K562 (cell line): ENCODE measurements around the gene FOXO3. TPM values are rescaled to one million over a fixed set of nuclear protein-coding genes. Genes with fewer than 3 reads are reported as not detected.

Experiments used
- ATAC-seq: fragments of 200-7000 bp; cut with Tn5 transposase; 3 replicates; pipeline ENCODE4 v1.9.1; 2020; ENCODE audit warnings: moderate library complexity
- BruUV-seq: library from RNA; stranded (reverse); fragments of 400-500 nt; replicated peaks from 2 replicates; lab custom pipeline; 2021; lab: Mats Ljungman, UMichigan
- CTCF ChIA-PET: fragments of 300-600 bp; formaldehyde crosslinking; extraction: SDS; loops from one replicate; lab custom pipeline; 2021; ENCODE audit warnings: low intra/inter-chr PET ratio; lab: Yijun Ruan, JAX
- POLR2A ChIA-PET: fragments of 300-600, 350-650 bp; sonication (Branson Sonifier 250); formaldehyde crosslinking; extraction: SDS; loops from one replicate; lab custom pipeline; 2021; ENCODE audit warnings: antibody characterized with exemption, inconsistent platforms; lab: Yijun Ruan, JAX
- DNase-seq, 4 experiments: peaks; one replicate each; pipeline versions ENCODE4 v3.0.0 to v3.0.0-alpha.2; 2011 to 2018; ENCODE audit warnings: low spot score in 3 of 4, mixed read lengths in 3 of 4; ENCODE audit errors: extremely low read depth in 1 of 4
- FAIRE-seq: peaks from 2 replicates; lab custom pipeline; 2011; peaks lifted over from hg19 to GRCh38; lab: Jason Lieb, UNC
- H2AFZ ChIP-seq: 2 replicates; pipeline ENCODE4 v1.6.0; 2011; ENCODE audit warnings: low read depth, low read length, control low read depth, inconsistent platforms
- H3K27ac ChIP-seq: fragments of 200-600 bp; 3 replicates; pipeline ENCODE4 v1.8.0; 2011; ENCODE audit warnings: low read depth, mild to moderate bottlenecking, control low read depth, inconsistent platforms, low read length, moderate library complexity, mixed read lengths; ENCODE audit errors: extremely low read depth
- H3K27me3 ChIP-seq, 2 experiments: fragments of 300-600 bp in 1 of 2; 2 replicates in 1 of 2; 3 replicates in 1 of 2; pipeline versions ENCODE4 v1.6.0 to v1.8.0; 2011; ENCODE audit warnings: inconsistent platforms in 2 of 2, low read length in 2 of 2, mild to moderate bottlenecking in 1 of 2, mixed read lengths in 1 of 2, moderate library complexity in 1 of 2; ENCODE audit not compliant: control insufficient read depth in 2 of 2, insufficient read depth in 2 of 2
- H3K36me3 ChIP-seq: fragments of 300-600 bp; 3 replicates; pipeline ENCODE4 v1.8.0; 2011; ENCODE audit warnings: mild to moderate bottlenecking, low read length, inconsistent platforms; ENCODE audit not compliant: control insufficient read depth, insufficient read depth
- H3K4me1 ChIP-seq, 2 experiments: fragments of 200-600 bp in 1 of 2; replicated peaks in 1 of 2; 2 replicates in 1 of 2; 3 replicates in 1 of 2; pipeline versions ENCODE4 v1.5.1 to v1.8.0; 2011; ENCODE audit warnings: inconsistent platforms in 2 of 2, low read length in 2 of 2, mild to moderate bottlenecking in 1 of 2, mixed read lengths in 1 of 2, moderate library complexity in 1 of 2; ENCODE audit not compliant: control insufficient read depth in 2 of 2, insufficient read depth in 2 of 2
- H3K4me2 ChIP-seq: 2 replicates; pipeline ENCODE4 v1.6.1; 2011; ENCODE audit warnings: low read length, control low read depth, inconsistent platforms, mixed read lengths; ENCODE audit not compliant: insufficient read depth
- H3K4me3 ChIP-seq: fragments of 200-600 bp; sonication (generic), shearing (Covaris generic); 2 replicates; pipeline ENCODE4 v1.5.1; 2016; ENCODE audit warnings: control low read depth, inconsistent platforms
- H3K79me2 ChIP-seq: fragments of 200-600 bp; 3 replicates; pipeline ENCODE4 v1.8.0; 2011; ENCODE audit warnings: low read length, inconsistent platforms; ENCODE audit not compliant: control insufficient read depth, insufficient read depth
- H3K9ac ChIP-seq, 2 experiments: 2 replicates each; pipeline versions ENCODE4 v1.6.0 to v1.6.1; 2011; ENCODE audit warnings: low read depth in 2 of 2, low read length in 2 of 2, control low read depth in 1 of 2, inconsistent platforms in 1 of 2, mild to moderate bottlenecking in 1 of 2, mixed read lengths in 1 of 2; ENCODE audit not compliant: insufficient read depth in 1 of 2
- H3K9me1 ChIP-seq: one replicate; pipeline ENCODE4 v1.6.0; 2011; ENCODE audit warnings: inconsistent platforms, mild to moderate bottlenecking, low read length, moderate library complexity; ENCODE audit not compliant: control insufficient read depth, insufficient read depth
- H3K9me3 ChIP-seq: replicated peaks from 2 replicates; pipeline ENCODE4 v1.5.1; 2011; ENCODE audit warnings: low read depth, low read length, inconsistent platforms; ENCODE audit not compliant: control insufficient read depth, insufficient read depth
- H4K20me1 ChIP-seq: replicated peaks from 2 replicates; pipeline ENCODE4 v1.6.1; 2011; ENCODE audit warnings: low read length, inconsistent platforms, mixed read lengths; ENCODE audit not compliant: control insufficient read depth, insufficient read depth
- BCOR ChIP-seq: fragments of 450-650 bp; IDR thresholded peaks from 2 replicates; pipeline ENCODE4 v1.6.1; 2016
- BDP1 ChIP-seq: IDR thresholded peaks from 3 replicates; pipeline ENCODE4 v1.6.1; 2011; ENCODE audit not compliant: insufficient read length, insufficient read depth
- CC2D1A ChIP-seq: fragments of 450-650 bp; IDR thresholded peaks from 2 replicates; pipeline ENCODE4 v1.6.1; 2017; ENCODE audit warnings: mild to moderate bottlenecking
- CREM ChIP-seq: IDR thresholded peaks from 2 replicates; pipeline ENCODE4 v1.6.1; 2014; ENCODE audit warnings: antibody characterized with exemption, low read depth
- DIDO1 ChIP-seq: fragments of 450-650 bp; IDR thresholded peaks from 2 replicates; pipeline ENCODE4 v1.6.1; 2016; ENCODE audit warnings: low read depth, missing biosample characterization, missing genetic modification characterization
- FOXA3 ChIP-seq, 2 experiments: fragments of 450-650 bp in 1 of 2; sonication (generic) in 1 of 2; formaldehyde crosslinking; IDR thresholded peaks in 1 of 2; conservative IDR thresholded peaks in 1 of 2; 2 replicates each; pipeline versions ENCODE4 v1.4.0 to v1.8.0; 2020 to 2022; ENCODE audit warnings: mild to moderate bottlenecking in 2 of 2, missing genetic modification reagents in 1 of 2
- FOXP1 ChIP-seq: sonication (generic); formaldehyde crosslinking; IDR thresholded peaks from 2 replicates; pipeline ENCODE4 v1.8.0; 2022; ENCODE audit warnings: mild to moderate bottlenecking, missing genetic modification reagents
- IFI16 ChIP-seq: fragments of 250-450 bp; sonication (Bioruptor Pico); IDR thresholded peaks from 2 replicates; pipeline ENCODE4 v2.1.2; 2022; ENCODE audit warnings: mild to moderate bottlenecking, inconsistent platforms
- SRSF9 ChIP-seq: fragments of 200-400 bp; formaldehyde crosslinking; IDR thresholded peaks from 2 replicates; pipeline ENCODE4 v1.6.1; 2017; ENCODE audit warnings: low read depth, low read length, borderline replicate concordance
- ZFP1 ChIP-seq: fragments of 450-650 bp; formaldehyde crosslinking; IDR thresholded peaks from 2 replicates; pipeline ENCODE4 v1.4.0; 2020; ENCODE audit warnings: mild to moderate bottlenecking, mixed read lengths
- WGBS: fragments of 100-300 bp; shearing (Covaris generic); methylation state at CpG from one replicate; pipeline ENCODE4 v1.1.6; 2016; ENCODE audit warnings: low coverage, mixed read lengths; ENCODE audit not compliant: insufficient coverage; ENCODE audit errors: missing lambda C conversion rate; 5-methylcytosine and 5-hydroxymethylcytosine counted together
- in situ Hi-C: fragments of 300-500 bp; cut with MboI; formaldehyde crosslinking; loops from 4 replicates; pipeline ENCODE4 v1.15.0; 2018; ENCODE audit warnings: inconsistent platforms, mixed read lengths
- intact Hi-C: fragments of 100-400 bp; cut with micrococcal nuclease; formaldehyde crosslinking; loops from 2 replicates; pipeline ENCODE4 v1.14.2; 2022
- polyA plus RNA-seq, 8 experiments: library from polyadenylated mRNA; depleted of rRNA in 4 of 8; stranded (reverse) in 5 of 8; unstranded in 3 of 8; fragments of >200 nt; fragmentation: Nextera tagmentation in 2 of 8; fragmentation: Illumina TruSeq in 1 of 8; extraction: Ambion mirVana in 2 of 8; extraction: Trizol in 1 of 8; gene quantifications; 2 replicates each; pipeline versions ENCODE4 v1.2.1 to v1.2.3, GENCODE V29; 2011 to 2014; ENCODE audit warnings: inconsistent platforms in 1 of 8, missing spikeins in 1 of 8
- total RNA-seq, 7 experiments: library from RNA; depleted of rRNA in 6 of 7; stranded (reverse); fragments of >200 nt in 6 of 7; fragmentation: Illumina TruSeq in 2 of 7; extraction: Trizol in 2 of 7; gene quantifications; 2 replicates each; pipeline versions ENCODE4 v1.2.1 to v1.2.3, GENCODE V29; 2011 to 2021; ENCODE audit warnings: low replicate concordance in 1 of 7
- TF ChIP-seq, protein P1 (sequence below): sonication (generic); formaldehyde crosslinking; IDR thresholded peaks from 2 replicates; pipeline ENCODE4 v1.8.0; 2023; ENCODE audit warnings: mild to moderate bottlenecking, missing genetic modification reagents
- TF ChIP-seq, protein P2 (sequence below), 2 experiments: fragments of 250-450 bp in 1 of 2; fragments of 450-650 bp in 1 of 2; sonication (Bioruptor Pico) in 1 of 2; IDR thresholded peaks; 2 replicates each; pipeline versions ENCODE4 v1.6.1 to v1.8.0; 2016 to 2021; ENCODE audit warnings: mild to moderate bottlenecking in 2 of 2, moderate library complexity in 2 of 2, missing compliant biosample characterization in 1 of 2, missing genetic modification characterization in 1 of 2
- TF ChIP-seq, protein P3 (sequence below): sonication (generic); formaldehyde crosslinking; IDR thresholded peaks from 2 replicates; pipeline ENCODE4 v1.8.0; 2022; ENCODE audit warnings: mild to moderate bottlenecking, missing genetic modification reagents
- TF ChIP-seq, protein P4 (sequence below): sonication (generic); formaldehyde crosslinking; IDR thresholded peaks from 2 replicates; pipeline ENCODE4 v1.8.1; 2022; ENCODE audit warnings: missing genetic modification reagents

The FOXO3 gene
- total and polyA plus RNA-seq, 9 of the 15 experiments (the other 6 are each of a cell fraction or from before 2014, with no cell fraction given): 3.0 to 14.6 (median 6.0) TPM

DNA sequence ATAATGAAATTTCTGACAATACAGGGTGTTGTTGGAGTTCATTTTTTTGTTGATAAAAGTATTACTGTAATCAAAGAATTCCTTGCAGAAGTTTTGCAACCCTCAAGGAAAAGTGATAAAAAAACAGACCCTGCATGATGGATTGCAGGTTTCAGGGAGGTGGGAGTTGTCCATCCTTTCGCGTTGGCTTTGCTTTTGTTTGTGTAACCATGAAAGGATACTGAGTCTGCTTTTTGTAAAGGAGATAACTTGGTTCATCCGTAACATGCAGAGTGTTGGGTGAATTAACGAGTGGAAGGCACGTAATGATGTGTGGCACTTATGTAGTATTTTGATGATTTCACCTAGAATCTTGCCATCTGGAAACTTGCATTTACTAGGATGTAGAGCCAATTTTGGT, 23.6 kb downstream of the FOXO3 start:
- H3K79me2 ChIP-seq: peaks cover 46% of the 10 kb centered on the region
- ChIA-PET POLR2A (no interaction called here), CTCF (no interaction called here)
- H3K4me2 ChIP-seq: no peak overlapping the region
- in situ Hi-C loops (no loop called here), intact Hi-C loops (no loop called here)
- DNase-seq: no peak
- no peak for ATAC-seq
- H3K9ac ChIP-seq: no peak overlapping the region
- FAIRE-seq: no peak
- H4K20me1 ChIP-seq: peaks cover 15% of the 10 kb centered on the region
- peaks cover 9 to 47% of the 10 kb centered on the region in 2 experiments for H3K4me1 ChIP-seq
- H3K9me1 ChIP-seq: peaks cover under 1% of the 10 kb centered on the region
- H3K4me3 ChIP-seq: no peak overlapping the region
- no peaks in the 10 kb centered on the region for H3K27me3 ChIP-seq
- no peaks in the 10 kb centered on the region for H3K36me3 ChIP-seq
- TF ChIP-seq, protein P1, sequence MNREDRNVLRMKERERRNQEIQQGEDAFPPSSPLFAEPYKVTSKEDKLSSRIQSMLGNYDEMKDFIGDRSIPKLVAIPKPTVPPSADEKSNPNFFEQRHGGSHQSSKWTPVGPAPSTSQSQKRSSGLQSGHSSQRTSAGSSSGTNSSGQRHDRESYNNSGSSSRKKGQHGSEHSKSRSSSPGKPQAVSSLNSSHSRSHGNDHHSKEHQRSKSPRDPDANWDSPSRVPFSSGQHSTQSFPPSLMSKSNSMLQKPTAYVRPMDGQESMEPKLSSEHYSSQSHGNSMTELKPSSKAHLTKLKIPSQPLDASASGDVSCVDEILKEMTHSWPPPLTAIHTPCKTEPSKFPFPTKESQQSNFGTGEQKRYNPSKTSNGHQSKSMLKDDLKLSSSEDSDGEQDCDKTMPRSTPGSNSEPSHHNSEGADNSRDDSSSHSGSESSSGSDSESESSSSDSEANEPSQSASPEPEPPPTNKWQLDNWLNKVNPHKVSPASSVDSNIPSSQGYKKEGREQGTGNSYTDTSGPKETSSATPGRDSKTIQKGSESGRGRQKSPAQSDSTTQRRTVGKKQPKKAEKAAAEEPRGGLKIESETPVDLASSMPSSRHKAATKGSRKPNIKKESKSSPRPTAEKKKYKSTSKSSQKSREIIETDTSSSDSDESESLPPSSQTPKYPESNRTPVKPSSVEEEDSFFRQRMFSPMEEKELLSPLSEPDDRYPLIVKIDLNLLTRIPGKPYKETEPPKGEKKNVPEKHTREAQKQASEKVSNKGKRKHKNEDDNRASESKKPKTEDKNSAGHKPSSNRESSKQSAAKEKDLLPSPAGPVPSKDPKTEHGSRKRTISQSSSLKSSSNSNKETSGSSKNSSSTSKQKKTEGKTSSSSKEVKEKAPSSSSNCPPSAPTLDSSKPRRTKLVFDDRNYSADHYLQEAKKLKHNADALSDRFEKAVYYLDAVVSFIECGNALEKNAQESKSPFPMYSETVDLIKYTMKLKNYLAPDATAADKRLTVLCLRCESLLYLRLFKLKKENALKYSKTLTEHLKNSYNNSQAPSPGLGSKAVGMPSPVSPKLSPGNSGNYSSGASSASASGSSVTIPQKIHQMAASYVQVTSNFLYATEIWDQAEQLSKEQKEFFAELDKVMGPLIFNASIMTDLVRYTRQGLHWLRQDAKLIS: no peak
- TF ChIP-seq CREM: no peak
- TF ChIP-seq, protein P2, sequence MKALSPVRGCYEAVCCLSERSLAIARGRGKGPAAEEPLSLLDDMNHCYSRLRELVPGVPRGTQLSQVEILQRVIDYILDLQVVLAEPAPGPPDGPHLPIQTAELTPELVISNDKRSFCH (CRISPR knock-in tag; IDR thresholded peaks at IDR 0.05): no peak
- TF ChIP-seq, protein P2 (tag; IDR thresholded peaks at IDR 0.05): no peak
- TF ChIP-seq IFI16 (CRISPR knock-in tag): no peak
- no peak for TF ChIP-seq ZFP1 (CRISPR knock-in tag)
- TF ChIP-seq, protein P3, sequence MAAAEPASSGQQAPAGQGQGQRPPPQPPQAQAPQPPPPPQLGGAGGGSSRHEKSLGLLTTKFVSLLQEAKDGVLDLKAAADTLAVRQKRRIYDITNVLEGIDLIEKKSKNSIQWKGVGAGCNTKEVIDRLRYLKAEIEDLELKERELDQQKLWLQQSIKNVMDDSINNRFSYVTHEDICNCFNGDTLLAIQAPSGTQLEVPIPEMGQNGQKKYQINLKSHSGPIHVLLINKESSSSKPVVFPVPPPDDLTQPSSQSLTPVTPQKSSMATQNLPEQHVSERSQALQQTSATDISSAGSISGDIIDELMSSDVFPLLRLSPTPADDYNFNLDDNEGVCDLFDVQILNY (CRISPR knock-in tag): no peak
- TF ChIP-seq CC2D1A: no peak
- TF ChIP-seq BDP1: no peak
- TF ChIP-seq SRSF9: no peak
- no peak for TF ChIP-seq BCOR
- TF ChIP-seq FOXA3 (CRISPR knock-in tag; conservative IDR thresholded peaks at IDR 0.05 in 1 of 2, IDR thresholded peaks at IDR 0.05 in 1 of 2): no peak
- no peak for TF ChIP-seq DIDO1 (tag)
- TF ChIP-seq, protein P4, sequence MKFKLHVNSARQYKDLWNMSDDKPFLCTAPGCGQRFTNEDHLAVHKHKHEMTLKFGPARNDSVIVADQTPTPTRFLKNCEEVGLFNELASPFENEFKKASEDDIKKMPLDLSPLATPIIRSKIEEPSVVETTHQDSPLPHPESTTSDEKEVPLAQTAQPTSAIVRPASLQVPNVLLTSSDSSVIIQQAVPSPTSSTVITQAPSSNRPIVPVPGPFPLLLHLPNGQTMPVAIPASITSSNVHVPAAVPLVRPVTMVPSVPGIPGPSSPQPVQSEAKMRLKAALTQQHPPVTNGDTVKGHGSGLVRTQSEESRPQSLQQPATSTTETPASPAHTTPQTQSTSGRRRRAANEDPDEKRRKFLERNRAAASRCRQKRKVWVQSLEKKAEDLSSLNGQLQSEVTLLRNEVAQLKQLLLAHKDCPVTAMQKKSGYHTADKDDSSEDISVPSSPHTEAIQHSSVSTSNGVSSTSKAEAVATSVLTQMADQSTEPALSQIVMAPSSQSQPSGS (CRISPR knock-in tag): no peak
- no peak for TF ChIP-seq FOXP1 (CRISPR knock-in tag)
- no TSS peak for BruUV-seq
- H3K9me3 ChIP-seq: no peaks in the 10 kb centered on the region
- H2AFZ ChIP-seq: no peak overlapping the region
- H3K27ac ChIP-seq: no peak overlapping the region
- WGBS: 75% methylated on average over 5 of the region's 5 CpGs
